Tibial artery (tissue), 4 donors: ENCODE measurements around the gene IL17B.
A peak's percentile ranks its signal among the peaks of the same experiment; 100 is the strongest.

Experiments used
- DNase-seq, 2 donors: peaks; one replicate each; pipeline ENCODE4 v3.0.0-alpha.2; 2019
- H3K27ac ChIP-seq, 2 donors: fragments of 200-600 bp; sonication (generic) in 1 of 2; 1 replicate in 1 of 2; 2 replicates in 1 of 2; pipeline ENCODE4 v1.5.1; 2018 to 2019; ENCODE audit warnings: mild to moderate bottlenecking in 1 of 2
- H3K27me3 ChIP-seq, 2 donors: fragments of 200-600 bp; sonication (generic) in 1 of 2; one replicate each; pipeline versions ENCODE4 v1.5.1 to v1.6.0; 2016 to 2019
- H3K36me3 ChIP-seq, 3 donors: fragments of 200-600 bp; sonication (generic) in 2 of 3; one replicate each; pipeline ENCODE4 v1.5.1; 2016 to 2019; ENCODE audit warnings: mild to moderate bottlenecking in 2 of 3
- H3K4me1 ChIP-seq, 4 donors: fragments of 200-600 bp; sonication (generic) in 2 of 4; 1 replicate in 3 of 4; 2 replicates in 1 of 4; pipeline ENCODE4 v1.5.1; 2016 to 2019
- H3K4me3 ChIP-seq, 2 donors: fragments of 200-600 bp; sonication (generic) in 1 of 2; 1 replicate in 1 of 2; 2 replicates in 1 of 2; pipeline ENCODE4 v1.5.1; 2018 to 2019; ENCODE audit warnings: mild to moderate bottlenecking in 2 of 2
- H3K9me3 ChIP-seq, 3 donors: fragments of 200-600 bp; sonication (generic) in 1 of 3; one replicate each; pipeline ENCODE4 v1.5.1; 2016 to 2019
- intact Hi-C: fragments of 100-400 bp; cut with DNase I; formaldehyde crosslinking; loops from one replicate; pipeline ENCODE4 v1.15.0; 2023; ENCODE audit warnings: low total_unique reads
- TF ChIP-seq, protein P1 (sequence below), 2 experiments: fragments of 200-600 bp in 1 of 2; fragments of 450-650 bp in 1 of 2; IDR thresholded peaks; one replicate each; pipeline ENCODE4 v1.5.1; 2017 to 2019; ENCODE audit warnings: antibody characterized with exemption in 2 of 2, mild to moderate bottlenecking in 1 of 2, moderate library complexity in 1 of 2

The IL17B gene

DNA sequence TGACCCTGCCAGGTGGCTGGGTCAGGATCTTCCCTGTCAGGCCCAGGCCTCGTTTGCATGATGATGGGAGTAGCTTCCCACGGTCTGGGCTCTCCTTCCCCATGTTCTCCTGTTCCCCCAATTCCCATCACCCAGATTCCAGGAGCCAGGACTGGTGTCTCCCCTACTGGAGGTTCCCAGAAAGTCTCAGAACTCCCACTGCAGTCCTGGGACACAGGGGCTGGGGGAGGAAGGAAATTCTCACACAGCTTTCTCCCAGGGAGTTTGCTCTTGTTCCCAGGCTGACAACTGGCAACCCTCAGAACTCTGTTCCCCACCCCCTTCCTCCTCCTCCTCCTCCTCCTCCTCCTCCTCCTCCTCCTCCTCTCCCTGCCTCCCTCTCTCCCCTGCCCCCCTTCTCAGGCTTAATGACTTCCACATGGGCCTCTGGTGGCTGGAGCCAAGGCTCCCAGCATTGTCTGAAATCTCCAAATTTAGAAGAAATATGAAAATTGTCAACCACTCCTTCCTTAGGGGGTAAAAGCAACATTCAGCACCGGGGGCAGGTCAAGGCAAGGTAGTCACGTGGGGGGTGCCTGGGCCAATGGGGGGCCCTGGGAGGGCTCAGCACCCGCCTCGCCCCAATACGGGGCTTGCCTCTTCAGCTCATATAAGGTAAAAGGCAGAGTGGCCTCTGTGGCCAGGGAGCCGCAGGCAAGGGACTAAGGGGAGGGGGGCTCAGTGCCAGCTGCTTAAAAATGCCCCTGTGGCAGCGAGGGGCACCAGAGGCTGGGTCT, 27.3 kb upstream of the IL17B start:
- peak; percentile 88 to 98 for DNase-seq
- intact Hi-C loops: loop anchor here (2.0 kb wide), 1 partner anchor 24 kb away; no protein-coding TSS in a partner anchor
- no peaks in the 10 kb centered on the region for H3K27me3 ChIP-seq
- H3K9me3 ChIP-seq: no peaks in the 10 kb centered on the region
- TF ChIP-seq, protein P1, sequence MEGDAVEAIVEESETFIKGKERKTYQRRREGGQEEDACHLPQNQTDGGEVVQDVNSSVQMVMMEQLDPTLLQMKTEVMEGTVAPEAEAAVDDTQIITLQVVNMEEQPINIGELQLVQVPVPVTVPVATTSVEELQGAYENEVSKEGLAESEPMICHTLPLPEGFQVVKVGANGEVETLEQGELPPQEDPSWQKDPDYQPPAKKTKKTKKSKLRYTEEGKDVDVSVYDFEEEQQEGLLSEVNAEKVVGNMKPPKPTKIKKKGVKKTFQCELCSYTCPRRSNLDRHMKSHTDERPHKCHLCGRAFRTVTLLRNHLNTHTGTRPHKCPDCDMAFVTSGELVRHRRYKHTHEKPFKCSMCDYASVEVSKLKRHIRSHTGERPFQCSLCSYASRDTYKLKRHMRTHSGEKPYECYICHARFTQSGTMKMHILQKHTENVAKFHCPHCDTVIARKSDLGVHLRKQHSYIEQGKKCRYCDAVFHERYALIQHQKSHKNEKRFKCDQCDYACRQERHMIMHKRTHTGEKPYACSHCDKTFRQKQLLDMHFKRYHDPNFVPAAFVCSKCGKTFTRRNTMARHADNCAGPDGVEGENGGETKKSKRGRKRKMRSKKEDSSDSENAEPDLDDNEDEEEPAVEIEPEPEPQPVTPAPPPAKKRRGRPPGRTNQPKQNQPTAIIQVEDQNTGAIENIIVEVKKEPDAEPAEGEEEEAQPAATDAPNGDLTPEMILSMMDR (IDR thresholded peaks at IDR 0.05): peak in 1 of 2 experiments; percentile 15
- peaks cover 0 to 46% (median 33%) of the 10 kb centered on the region in 4 donors for H3K4me1 ChIP-seq
- peaks cover 40 to 42% (median 42%) of the 10 kb centered on the region in 3 donors for H3K36me3 ChIP-seq
- peak overlapping the region; percentile 90 to 98 for H3K27ac ChIP-seq
- H3K4me3 ChIP-seq: peak overlapping the region; percentile 66 to 94

DNA sequence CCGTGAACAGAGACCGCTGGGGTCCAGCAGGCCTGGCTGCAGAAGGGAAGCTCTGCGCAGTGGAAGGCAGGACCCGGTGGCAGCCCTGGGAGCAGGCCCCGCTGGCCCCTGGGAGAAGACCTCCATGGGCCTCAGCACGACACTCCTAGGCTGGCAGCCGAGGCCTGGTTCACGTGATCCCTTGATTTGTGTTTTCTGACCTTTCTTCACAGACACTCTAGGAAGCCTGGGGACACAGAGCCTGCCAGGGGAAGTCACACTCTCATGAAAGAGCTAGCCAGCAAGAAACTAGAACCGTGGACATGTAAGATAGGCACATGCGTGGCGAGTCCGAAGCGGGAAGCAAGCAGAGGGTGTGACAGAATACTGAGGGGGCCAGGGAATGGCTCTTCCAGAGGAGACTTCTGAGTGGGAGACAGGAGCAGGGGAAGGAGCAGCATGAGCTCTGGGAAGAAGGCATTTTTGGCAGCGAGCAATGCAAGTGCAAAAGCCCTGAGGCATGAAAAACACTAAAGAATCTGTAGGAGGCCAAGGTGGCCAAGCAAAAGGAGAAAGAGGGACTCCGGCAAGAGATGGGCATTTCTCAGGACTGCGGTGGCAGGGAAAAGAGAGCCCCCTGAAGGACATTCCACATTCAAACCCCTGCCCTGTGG, 26.6 kb upstream of the IL17B start:
- H3K4me1 ChIP-seq: peaks cover 0 to 48% (median 35%) of the 10 kb centered on the region in 4 donors
- TF ChIP-seq, protein P1 (IDR thresholded peaks at IDR 0.05): no peak
- intact Hi-C loops: loop anchor here (2.0 kb wide), 1 partner anchor 23 kb away; no protein-coding TSS in a partner anchor

DNA sequence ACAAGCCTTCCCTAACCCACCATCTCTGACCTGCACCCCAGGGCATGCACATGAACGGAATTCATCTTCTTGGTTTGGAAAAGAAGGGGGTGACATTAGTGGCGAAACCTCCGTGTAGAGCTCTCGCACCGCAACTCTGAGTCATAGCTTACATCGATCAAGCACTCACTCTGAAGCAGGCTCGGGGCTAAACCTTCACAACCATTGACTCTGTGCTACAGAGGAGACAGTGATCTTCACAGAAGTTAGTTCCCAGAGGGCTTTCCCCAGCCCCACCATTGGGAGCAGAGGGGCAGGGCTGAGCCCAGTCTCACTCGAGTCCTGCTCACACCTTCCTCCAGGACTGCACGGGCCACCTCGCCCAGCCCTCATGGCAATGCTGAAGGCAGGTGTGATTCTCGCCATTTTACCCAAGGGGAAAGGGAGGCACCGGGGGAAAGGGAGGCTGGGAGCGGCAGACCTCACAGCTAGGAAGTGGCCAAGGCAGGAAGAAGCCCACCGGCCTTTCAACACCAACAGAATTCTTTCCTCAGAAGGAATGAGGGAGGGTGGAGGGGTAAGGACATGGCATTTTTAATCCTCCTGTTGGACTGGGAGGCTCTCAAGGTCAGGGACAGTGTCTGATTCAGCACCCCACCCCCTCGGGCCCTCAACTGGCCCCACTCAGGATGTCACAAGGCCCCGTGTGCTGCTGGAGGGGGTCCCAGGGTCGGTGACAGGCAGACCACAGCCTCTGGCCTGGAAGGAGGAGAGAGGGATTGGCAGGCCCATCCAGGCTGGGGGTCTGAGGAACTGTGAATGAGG, 25.9 kb upstream of the IL17B start:
- H3K4me3 ChIP-seq: peak overlapping the region; percentile 30 to 94
- DNase-seq: peak in 1 of 2 donors; percentile 70
- TF ChIP-seq, protein P1 (IDR thresholded peaks at IDR 0.05): no peak
- peaks cover 0 to 55% (median 35%) of the 10 kb centered on the region in 4 donors for H3K4me1 ChIP-seq
- H3K27ac ChIP-seq: peak overlapping the region; percentile 90 to 98
- intact Hi-C loops: no loop called here
- H3K9me3 ChIP-seq: no peaks in the 10 kb centered on the region
- H3K27me3 ChIP-seq: no peaks in the 10 kb centered on the region
- H3K36me3 ChIP-seq: peaks cover 26 to 28% (median 28%) of the 10 kb centered on the region in 3 donors

More for the DNA sequence above, 26.6 kb upstream of the IL17B start:
- Histone ChIP-seq H3K36me3 (peaks cover 33 to 35% (median 35%) of the 10 kb centered on the region in 3 donors), H3K9me3 (no peaks in the 10 kb centered on the region), H3K27ac (peak overlapping the region; percentile 90 to 98), H3K27me3 (no peaks in the 10 kb centered on the region), H3K4me3 (peak overlapping the region; percentile 66 to 94)
- DNase-seq: peak; percentile 70 to 93

DNA sequence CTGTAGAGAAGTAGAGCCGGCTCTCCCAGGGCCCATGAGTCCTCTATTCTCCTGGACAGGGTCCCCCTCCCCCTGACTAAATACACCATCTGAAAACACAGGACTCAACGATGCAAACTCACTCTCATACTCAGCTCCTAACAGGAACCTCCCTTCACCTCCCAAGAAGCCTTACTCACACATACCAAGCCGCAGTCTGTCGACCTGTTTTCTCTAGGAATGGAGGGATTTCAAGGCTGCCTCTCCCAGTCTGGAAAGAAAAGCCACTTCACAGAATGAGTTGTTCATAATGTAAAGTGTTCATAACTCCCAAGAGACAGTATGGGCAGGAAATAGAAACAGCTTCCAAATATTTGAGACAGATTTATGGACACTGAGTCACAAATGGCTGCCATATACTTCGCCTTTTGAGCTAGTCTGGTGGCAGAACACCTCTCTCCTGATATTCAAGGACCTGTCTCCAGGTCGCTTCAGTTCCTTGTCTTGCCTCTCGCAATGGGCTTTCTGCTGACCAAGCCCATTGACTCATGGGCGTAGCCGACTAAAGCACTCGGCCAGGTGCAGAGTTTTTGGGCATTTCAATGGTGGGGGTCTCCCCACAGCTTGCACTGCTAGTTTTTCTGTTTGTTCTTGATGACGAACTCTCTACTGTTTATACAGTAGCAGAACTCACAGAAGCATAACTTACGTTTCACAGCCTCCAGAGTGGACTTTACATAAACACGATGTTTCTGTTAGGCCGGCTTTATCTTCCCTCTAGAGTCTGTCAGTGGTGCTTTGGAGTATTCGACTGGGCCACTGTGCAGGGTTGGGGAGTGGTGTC, 25.0 kb upstream of the IL17B start:
- intact Hi-C loops: no loop called here
- Histone ChIP-seq H3K4me1 (peaks cover 0 to 61% (median 35%) of the 10 kb centered on the region in 4 donors), H3K4me3 (peak overlapping the region in 1 of 2 donors; percentile 30), H3K36me3 (peaks cover 18 to 20% (median 19%) of the 10 kb centered on the region in 3 donors), H3K27ac (peak overlapping the region; percentile 90 to 98), H3K9me3 (no peaks in the 10 kb centered on the region), H3K27me3 (no peaks in the 10 kb centered on the region)
- TF ChIP-seq, protein P1 (IDR thresholded peaks at IDR 0.05): no peak
- DNase-seq: peak in 1 of 2 donors; percentile 52
